ENCODE data around the gene RFX2.
"Not testable (repeated sequence)": the region's sequence is repeated elsewhere in the genome, so short reads cannot be mapped to it uniquely, and the experiment has no call there.

RFX2 gene

DNA sequence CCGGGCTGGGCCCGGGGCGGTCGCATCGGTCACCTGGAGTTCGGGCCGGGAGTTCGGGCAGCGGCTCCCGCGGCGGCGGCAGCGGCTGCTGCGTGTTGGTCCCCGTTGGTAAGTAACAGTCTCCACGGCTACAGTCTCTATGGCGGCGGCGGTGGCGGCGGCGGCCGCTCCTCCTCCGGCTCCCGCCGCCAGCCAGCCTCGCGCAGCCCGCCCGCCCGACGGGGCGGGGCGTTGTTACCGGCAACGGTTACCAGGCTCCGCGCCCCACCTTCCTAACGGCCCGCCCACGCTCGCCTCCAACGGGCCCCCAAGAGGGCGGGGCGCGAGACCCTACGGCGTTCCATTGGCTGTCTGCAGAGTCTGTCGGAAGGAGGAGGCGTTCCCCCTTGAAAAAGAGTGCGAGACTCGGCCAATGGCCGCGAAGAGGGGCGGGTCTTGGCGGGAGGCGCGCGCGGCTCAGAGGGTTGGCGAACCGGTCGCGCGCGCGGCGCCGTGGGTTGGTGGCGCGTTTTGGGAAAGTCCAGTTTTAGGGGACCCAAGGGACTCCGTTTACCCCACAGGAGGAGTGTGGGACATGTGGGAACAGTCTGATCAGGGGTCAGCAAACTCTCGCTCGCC is at the start of gene RFX2:
Gene RFX2, minus strand, starts transcription at position 141 of the 618 bp plus-strand sequence. CDS start 63,004 bp downstream, outside the sequence.
- DNase-seq = peak; percentile 99

DNA sequence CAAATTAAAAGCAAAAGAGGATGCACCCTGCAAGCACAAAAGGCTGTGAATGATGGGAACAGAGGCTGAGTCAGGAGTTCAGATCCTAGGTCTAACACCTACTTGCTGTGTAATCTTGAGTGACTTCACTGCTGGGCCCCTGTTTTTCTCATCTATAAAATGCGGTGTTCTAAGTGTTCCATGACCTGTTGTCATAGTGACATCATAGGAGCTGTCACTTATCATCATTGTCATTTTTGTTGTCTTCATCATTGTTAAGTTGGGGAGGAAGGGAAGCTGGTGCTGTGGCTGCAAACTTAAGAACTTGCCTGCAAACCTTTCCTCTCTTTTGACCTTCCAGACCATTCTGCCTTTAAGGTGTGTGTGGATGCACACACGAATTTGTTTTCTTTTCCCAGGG is 45.7 kb upstream of the RFX2 start:
- DNase-seq = no peak

DNA sequence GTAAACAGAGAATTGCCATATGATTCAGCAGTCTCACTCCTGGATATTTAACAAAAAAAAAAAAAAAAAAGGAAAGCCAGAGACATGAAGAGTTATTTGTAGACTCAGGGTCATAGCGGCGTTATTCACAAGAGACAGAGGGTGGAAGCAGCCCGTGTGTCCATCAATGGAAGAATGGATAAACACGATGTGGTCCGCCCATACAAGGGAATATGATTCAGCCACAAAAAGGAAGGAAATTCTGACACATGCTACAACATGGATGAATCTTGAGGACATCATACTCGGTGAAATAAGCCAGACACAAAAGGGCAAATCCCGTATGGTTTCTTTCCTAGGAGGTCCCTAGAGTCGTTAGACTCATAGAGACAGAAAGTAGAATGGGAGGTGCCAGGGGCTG is 40.0 kb upstream of the RFX2 start:
- DNase-seq = no peak

DNA sequence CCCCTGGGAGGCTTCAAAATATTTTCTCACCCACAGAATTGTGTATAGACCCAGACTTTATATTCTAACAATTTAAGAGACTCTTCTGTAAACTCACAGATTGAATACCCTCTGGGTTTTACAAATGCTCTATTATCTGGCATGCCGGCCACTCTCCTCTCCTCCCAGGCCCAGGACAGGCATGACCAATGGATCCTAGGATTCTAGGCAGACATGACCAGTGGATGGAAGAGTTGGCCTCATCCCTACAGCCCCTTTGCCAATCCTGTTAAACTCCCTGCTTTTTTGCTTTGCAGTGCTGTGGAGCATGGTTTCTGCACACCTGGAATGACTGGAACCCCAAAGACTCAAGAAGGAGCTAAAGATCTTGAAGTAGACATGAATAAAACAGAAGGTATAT is 30.9 kb upstream of the RFX2 start:
- DNase-seq = no peak

DNA sequence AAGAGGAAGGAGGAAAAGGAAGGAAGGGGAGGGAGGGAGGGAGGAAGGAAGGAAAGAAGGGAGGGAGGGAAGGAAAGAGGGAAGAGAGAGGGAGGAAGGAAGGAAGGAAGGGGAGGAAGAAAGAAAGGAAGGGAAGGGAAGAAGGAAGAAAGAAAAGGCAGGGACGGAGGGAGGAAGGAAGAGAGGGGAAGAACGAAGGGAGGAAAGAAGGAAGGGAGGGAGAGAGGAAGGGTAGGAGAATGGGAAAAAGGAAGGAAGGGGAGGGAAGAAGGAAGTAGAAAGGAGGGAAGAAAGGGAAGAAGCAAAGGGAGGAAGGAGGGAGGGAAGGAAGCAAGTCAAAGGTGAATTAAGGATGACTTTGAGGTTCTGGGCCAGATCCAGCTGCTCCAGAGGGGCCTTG is 28.2 kb upstream of the RFX2 start:
- DNase-seq = no peak

DNA sequence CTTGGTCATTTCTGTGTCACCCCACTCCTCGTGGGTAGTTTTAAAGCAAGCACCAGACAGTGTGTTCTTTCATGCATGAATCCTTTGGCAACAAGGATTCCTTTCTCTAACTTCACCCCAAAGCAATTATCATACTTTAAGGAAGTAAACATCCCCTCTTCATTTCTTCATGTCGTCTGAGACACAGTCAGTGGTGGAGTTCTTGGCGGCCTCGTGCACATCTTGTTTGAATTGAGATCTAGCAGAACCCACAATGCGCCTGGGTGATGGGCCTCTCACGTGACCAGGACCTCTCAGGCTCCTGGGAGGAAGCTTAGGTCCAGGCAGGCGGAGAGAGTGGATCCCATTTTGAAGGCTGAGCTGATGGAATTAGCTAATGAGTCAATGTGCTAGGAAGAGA is 27.8 kb upstream of the RFX2 start:
- no peak for DNase-seq

DNA sequence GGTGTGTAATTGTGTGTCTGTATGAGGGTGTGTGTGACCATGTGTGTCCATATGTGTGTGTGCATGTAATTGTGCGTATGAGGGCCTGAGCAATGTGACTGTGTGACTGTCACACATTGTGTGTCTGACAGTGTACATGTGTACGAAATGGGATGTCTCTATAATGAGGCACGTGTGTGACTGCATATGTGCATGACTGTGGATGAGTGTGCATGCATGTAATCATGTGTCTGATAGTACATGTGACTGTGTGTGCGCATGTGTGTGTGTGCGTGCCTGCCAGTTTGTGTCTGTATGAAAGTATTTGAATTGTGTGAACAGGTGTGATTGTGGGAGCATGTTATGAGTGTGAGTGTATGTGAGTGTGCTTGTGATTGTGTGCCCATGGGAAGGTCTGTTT is 22.9 kb upstream of the RFX2 start:
- no peak for DNase-seq

DNA sequence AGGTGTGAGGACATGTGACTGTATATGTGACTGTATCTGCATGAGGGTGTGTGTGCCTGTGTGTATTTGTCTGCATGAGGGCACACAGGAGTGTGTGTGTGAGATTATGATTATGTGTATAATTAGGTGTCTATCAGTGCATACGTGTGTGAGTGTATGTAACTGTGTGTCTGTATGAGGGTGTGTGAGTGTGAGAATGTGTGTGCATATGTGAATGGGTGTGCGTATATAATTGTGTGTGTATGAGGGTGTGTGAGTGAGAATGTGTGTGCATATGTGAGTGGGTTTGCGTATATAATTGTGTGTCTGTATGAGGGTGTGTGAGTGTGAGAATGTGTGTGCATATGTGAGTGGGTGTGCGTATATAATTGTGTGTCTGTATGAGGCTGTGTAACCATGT is 22.2 kb upstream of the RFX2 start:
- DNase-seq = no peak

DNA sequence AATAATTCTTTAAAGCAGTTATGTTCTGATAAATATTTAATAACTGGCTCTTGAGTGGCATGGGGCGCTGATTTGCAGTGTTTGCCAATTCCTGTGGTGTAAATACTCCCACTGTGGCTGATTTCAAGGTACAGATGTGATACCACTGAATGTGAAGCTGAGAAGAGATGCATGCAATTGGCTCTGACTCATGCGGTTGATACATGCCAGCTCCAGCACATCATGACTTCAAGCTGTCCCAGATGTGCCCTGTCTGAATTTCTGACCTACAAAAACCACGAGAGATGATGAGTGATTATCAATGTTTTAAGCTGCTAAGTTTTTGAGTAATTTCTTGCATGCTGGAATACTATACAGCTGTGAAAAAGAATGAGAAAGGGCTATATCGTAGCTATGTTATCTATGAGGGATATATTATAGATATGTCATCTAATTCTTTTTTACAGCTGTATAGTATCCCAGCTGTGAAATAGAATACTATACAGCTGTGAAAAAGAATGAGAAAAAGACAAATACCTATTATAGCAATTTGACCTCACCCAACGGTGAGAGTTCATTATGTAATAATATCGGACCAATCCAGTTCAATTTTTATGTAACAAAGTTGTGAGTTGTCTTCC is 17.5 kb upstream of the RFX2 start:
- no peak for DNase-seq

DNA sequence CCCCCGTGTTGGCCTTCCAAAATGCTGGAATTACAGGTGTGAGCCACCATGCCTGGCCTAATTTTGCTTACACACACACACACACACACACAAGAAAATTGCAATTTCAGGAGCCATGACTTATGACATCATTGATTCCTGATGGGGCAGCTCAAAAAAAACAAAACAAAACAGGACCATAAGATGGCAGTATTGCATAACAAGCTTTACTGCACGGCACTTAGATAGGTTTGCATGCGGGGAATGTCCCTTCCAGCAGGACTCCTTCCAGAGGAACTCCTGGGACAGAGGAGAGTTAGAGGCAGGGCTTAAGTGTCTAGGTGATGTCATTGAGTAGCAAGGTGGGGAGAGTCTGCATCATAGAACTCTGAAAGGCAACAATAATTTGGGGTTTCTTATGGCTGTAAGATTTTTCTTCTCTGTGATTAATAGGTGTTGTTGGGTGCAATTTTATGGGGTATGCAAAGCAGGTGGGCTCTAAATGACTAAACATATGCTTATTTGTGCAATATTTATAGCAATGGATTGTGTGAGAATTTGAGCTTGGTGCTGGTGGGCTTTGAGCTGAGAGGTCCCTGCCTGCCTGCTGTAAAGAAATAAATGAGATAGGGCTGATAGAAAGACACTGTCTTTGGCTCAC is 16.2 kb upstream of the RFX2 start:
- no peak for DNase-seq

DNA sequence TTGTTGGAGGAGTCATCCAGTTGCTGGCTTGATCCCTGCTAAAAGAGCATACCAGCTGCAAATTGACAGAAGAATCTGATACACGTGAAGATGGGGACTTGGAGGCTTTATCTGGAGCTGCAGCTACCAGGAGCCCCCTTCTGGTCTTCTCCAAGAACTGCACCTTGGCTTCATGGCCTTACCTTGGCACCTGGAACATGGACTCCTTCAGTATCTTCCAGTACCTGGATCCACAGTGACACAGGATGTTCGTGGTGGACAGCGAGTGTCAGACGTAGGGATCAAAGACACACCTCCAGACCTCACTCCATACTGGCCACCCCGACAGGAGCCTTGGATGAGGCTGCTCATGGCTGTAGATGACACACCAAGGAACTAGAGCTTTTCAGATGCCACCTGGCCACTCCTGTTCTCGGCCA is 15.3 kb upstream of the RFX2 start:
- peak; percentile 50 for DNase-seq

DNA sequence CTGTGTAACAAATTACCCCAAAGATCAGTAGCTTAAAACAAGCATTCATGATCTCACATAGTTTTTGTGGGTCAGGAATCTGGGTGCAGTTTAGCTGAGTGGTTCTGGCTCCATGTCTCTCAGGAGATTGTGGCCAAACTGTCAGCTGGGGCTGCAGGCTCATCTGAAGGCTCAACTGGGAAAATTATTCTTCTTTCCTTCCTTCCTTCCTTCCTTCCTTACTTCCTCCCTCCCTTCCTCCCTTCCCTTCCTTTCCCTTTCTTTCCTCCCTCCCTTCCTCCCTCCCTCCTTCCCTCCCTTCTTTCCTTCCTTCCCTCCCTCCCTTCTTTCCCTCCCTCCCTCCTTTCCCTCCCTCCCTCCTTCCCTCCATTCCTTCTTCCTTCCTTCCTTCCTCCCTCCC is 8.7 kb upstream of the RFX2 start:
- DNase-seq = no peak

DNA sequence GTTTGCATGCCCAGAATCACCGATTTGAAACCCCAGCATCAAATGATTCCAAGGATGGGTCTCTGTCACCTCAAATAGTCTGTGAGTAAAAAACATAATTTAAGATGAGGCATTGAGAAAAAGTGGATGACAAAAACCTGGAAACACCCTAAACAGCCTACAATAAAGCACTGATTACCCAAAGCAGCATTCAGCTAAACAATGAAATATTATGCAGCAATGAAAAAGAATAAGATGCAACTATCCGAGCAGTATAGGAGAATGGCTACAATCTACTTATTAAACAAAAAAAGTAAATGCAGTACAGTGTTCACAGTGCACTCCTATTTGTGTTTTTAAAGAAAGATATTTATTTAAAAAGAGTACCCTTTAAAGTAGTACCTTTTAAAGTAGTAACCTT is 7.7 kb upstream of the RFX2 start:
- DNase-seq = no peak

DNA sequence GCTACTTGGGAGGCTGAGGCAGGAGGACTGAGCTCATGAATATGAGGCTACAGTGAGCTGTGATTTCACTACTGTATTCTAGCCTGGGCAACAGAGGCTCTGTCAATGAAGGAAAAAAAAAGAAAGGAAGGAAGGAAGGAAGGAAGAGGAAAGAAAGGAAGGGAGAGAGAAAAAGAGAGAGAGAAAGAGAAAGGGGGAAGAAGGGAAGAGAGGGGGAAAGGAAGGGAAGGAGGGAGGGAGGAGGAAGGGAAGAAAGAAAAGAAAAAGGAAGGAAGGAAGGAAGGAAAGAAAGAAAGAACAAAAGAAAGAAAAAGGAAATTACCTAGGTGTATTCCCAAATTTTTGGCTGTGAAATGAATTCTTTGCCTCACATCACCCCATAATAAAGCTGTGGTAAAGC is 7.2 kb upstream of the RFX2 start:
- no peak for DNase-seq

DNA sequence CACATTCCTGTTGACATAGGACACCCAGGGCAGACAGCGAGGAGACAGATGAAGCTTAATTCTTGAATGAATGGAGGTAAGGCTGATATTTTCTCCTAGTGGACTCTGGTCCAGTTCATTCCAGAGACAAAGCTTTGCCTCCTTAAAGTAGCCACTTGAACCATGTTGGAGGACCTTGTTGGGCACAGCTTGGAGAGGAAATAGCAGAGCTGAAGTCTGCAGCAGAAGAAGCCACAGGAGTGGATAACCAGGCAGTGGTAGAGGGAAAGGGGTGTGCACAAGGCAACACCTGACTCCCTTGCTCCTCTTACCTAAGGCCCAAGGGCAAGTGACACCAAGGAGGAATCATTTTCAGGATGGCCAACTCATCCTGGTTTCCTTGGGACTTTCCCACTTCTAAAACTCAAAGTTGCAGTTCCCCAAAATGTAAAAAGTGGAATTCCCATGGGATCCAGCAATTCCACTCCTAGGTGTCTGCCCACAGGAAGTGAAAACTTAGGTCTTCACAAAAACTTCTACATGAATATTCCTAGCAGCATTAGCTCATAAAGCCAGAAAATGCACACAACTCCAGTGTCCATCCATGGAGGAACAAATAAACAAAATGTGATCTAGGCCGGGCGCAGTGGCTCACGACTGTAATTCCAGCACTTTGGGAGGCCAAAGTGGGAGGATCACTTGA is 6.6 kb upstream of the RFX2 start:
- DNase-seq = no peak

DNA sequence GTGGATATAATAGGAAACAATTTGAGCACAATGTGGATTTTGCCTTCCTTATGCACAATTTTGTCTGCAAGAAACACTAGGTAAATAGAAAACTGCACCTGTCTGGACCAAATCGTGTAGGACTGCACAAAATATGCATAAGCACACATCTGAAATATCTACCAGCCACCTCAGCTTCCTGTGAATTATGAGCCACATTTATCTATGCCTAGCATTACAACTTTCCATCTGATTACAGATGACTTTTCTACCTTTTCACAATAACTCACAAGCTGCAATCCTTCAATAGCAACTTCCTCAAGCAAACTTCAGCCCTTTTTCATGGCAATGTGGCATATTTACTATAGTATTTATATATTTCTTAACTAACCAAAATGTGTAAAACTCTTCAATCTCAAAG is 5.7 kb upstream of the RFX2 start:
- DNase-seq = no peak

DNA sequence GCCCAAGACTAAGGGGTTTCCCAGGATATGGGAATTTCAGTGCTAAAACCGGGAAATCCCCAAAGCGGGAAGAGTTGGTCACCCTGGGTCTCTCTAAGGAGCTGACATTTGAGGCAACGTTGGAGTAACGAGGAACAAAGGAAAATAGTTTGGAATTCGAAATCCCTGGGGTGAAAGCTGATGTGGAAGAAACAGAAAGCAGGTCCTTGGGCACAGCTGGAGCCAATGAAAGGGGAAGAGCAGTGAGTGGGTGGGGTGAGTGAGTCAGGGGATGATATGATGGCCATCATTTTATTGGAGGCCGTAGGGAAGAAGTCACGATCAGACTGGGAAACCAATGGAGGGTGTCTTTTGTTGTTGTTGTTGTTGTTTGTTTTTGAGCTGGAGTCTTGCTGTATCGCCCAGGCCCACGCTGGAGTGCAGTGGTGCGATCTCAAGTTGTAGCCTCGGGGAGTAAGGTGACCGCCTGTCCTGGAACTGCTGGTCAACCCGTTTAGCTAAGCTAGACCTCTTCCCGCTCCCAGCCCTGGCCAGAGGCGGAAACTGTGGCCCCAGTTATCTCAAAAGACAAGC is 3.4 kb upstream of the RFX2 start:
- DNase-seq = no peak

DNA sequence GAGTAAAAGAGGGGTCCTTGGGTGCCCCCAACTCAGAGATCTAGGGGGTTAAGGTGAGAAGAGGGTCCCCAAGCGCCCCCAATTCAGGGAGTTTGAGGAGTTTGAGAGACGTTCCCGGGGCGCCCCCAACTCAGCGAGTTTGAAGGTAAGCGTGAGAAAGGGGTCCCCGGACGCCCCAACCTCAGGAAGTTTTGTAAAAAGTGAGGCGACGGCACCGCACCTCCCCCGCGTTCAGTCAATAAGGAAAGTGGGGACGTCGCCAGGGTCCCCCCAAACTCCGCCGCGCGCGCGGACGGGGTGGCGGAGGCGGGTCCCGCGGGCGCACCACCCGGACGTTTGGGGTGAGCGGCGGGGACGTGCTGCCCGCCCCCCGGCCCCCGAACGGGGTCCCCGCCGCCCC is 353 bp downstream of the RFX2 start:
- no peak for DNase-seq

DNA sequence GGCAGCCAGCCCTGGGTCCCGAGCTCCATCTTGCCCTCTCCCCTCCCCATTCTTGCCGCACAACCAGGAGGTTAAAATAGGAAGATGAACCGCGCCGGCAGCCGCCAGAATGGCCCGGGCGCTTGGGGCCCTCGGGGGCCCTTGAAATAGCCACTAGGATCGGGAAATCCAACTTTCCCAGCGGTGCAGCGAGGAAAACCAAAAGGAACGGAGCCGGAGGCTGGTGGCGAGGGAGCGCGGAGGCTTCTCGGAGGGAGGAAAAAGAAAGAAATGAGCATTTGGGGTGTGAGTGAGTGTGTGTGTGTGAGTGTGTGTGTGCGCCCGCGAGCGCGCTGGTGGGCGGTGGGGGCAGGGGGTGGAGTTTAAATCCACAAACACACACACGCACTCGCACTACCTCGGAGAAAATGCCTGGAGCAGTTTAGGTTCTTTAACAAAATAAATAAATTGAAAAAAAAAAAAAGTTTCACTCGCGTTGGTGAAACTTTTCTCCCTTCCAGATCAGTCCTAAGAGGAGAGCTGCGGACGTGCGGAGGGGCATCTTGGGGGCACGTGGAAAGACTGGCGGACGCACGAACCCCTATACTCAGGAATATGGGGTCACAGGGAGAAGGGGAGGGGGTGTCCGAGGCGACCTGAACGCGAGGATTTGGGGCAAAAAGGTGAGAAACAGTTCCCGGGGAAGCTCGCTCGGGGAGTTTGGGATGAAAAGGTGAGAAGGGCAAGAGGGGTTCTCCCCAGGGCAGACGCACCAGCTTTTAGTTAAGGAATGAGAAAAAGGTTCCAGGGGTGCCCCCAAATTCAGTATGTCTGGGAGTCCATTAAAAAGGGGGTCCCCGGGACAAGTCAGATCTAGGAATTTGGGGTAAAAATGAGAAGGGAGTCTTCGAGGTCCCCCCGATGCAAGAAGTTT is 1.3 kb downstream of the RFX2 start:
- DNase-seq = peak; percentile 85

DNA sequence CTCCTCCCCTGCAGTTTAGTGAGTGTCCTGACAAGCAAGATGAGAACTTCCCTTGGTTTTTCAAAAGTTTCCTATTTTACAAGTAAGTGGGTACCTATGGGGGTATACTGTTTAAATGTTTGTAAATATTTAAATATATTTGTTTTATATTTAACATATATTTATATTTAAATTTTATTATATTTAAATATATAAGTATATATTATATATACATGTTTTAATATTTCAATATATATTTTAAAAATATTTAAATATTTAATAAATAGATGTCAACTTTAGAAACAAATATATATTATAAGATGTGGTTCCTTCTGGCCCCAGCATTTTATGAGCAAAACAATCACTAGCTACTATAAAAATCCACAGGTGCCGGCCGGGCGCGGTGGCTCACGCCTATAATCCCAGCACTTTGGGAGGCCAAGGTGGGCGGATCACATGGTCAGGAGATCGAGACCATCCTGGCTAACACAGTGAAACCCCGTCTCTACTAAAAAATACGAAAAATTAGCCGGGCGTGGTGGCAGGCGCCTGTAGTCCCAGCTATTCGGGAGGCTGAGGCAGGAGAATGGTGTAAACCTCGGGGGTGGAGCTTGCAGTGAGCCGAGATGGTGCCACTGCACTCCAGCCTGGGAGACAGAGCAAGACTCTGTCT is 3.5 kb downstream of the RFX2 start:
- not testable (repeated sequence) for DNase-seq

DNA sequence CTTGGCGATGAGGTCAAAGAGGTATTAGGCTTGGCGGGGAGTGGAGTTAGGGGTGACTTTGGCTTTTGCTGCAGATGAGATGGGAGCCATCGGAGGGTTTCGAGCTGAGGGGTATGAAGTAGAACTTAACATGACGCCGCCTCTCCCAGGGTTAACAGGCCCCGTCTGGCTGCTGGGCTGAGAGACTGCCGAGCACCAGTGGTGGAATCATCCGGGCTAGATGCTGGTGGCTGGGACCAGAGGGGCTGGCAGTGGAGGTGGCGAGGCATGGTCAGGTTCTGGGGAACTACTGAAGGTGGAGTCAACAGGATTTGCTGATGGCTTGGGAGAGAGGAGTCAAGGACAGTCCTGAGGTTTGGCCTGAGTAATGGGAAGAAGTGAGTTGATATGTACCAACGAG is 4.9 kb downstream of the RFX2 start:
- no peak for DNase-seq

DNA sequence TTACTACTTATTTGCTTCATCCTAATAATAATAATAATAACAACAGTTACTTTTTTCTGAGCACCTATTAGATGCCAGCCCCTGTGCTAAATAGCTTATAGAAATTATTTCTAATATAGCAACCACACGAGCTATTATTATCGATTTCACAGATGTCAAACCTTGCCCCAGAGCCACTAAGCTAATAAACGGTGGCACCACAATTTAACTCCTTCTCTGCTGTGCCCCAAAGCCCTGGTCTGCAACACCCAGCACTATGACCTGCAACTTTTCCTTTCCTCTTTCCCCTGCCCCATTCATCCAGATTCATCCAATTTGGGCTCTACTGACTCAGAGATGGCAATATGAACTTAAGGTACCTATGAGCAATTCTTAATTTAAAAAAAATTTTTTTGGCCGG is 6.4 kb downstream of the RFX2 start:
- no peak for DNase-seq

All from right hindlimb (tissue), 1 donor.